ENCODE measurements around the gene PRKCB.

DNA sequence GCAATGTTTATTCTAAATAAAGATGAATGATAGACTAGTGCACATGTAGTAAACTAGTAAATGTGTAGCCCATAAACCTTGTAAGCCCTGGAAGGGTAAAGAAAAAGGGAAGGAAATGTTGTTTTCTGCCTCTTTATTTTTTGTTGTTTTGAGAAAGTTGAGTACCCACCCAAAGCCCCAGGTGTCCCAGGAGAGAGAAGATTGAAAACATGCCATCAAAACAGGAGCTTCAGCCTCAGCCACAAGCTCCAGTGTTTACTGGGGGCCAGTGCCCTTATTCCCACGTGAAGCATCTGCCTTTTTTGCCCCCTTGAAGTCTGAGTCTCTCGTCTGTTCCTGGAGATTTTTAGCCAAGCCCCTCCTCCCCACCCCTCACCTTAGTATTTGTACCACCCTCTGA, 121.5 kb downstream of the PRKCB start:
- TF ChIP-seq, protein P1, sequence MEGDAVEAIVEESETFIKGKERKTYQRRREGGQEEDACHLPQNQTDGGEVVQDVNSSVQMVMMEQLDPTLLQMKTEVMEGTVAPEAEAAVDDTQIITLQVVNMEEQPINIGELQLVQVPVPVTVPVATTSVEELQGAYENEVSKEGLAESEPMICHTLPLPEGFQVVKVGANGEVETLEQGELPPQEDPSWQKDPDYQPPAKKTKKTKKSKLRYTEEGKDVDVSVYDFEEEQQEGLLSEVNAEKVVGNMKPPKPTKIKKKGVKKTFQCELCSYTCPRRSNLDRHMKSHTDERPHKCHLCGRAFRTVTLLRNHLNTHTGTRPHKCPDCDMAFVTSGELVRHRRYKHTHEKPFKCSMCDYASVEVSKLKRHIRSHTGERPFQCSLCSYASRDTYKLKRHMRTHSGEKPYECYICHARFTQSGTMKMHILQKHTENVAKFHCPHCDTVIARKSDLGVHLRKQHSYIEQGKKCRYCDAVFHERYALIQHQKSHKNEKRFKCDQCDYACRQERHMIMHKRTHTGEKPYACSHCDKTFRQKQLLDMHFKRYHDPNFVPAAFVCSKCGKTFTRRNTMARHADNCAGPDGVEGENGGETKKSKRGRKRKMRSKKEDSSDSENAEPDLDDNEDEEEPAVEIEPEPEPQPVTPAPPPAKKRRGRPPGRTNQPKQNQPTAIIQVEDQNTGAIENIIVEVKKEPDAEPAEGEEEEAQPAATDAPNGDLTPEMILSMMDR (IDR thresholded peaks at IDR 0.05) = no peak
- TF ChIP-seq POLR2A (IDR thresholded peaks at IDR 0.05) = no peak
